Skeletal muscle cell (primary cell): Measurements from ENCODE around the gene CCDC102A.
A peak's percentile ranks its signal among the peaks of the same experiment; 100 is the strongest.

ENCODE experiments used
- DNase-seq: peaks from one replicate; pipeline ENCODE4 v3.0.0-alpha.2; 2010; ENCODE audit warnings: low read depth
- H3K4me3 ChIP-seq: 2 replicates; pipeline ENCODE4 v1.5.1; 2011; ENCODE audit warnings: low read depth, mild to moderate bottlenecking, control low read depth, low read length, moderate library complexity

CCDC102A gene

GRCh38 chr16:57471852-57472664, 64.3 kb downstream of the CCDC102A start:
- no peak for DNase-seq
- no peak overlapping the region for H3K4me3 ChIP-seq

- H3K4me3 ChIP-seq, result no peak overlapping the region
- no peak for DNase-seq
Measured at GRCh38 chr16:57471209-57471608, 65.2 kb downstream of the CCDC102A start.

GRCh38 chr16:57470711-57471110, 65.7 kb downstream of the CCDC102A start:
- no peak overlapping the region for H3K4me3 ChIP-seq
- no peak for DNase-seq

GRCh38 chr16:57469917-57470470, 66.4 kb downstream of the CCDC102A start:
- DNase-seq, result no peak
- H3K4me3 ChIP-seq, result no peak overlapping the region

GRCh38 chr16:57469046-57469445, 67.3 kb downstream of the CCDC102A start:
- DNase-seq, result no peak
- H3K4me3 ChIP-seq, result no peak overlapping the region

- no peak overlapping the region for H3K4me3 ChIP-seq
- no peak for DNase-seq
Measured at GRCh38 chr16:57468346-57468745, 68.0 kb downstream of the CCDC102A start.

- DNase-seq, result no peak
- H3K4me3 ChIP-seq, result no peak overlapping the region
Measured at GRCh38 chr16:57464523-57464922, 71.8 kb downstream of the CCDC102A start.

- H3K4me3 ChIP-seq, result peak overlapping the region; percentile 68
- DNase-seq, result no peak
Measured at GRCh38 chr16:57462978-57463362, 73.4 kb downstream of the CCDC102A start.

GRCh38 chr16:57462209-57462977, 74.0 kb downstream of the CCDC102A start, which contains the start of gene POLR2C:
Gene POLR2C, plus strand, starts transcription at chr16:57462679. Its CDS starts 46 bp downstream, at chr16:57462725.
- H3K4me3 ChIP-seq, result peak within 1 kb of the TSS; percentile 68
- peak; percentile 47 for DNase-seq
